ACC112 (cell line): Measurements from ENCODE around the gene ARSD.
"Not testable (repeated sequence)": the region's sequence is repeated elsewhere in the genome, so short reads cannot be mapped to it uniquely, and the experiment has no call there.

ENCODE experiments used
- H2AFZ ChIP-seq: fragments of 200-600 bp; sonication (generic); one replicate; pipeline ENCODE4 v1.6.0; 2017; ENCODE audit warnings: antibody characterized with exemption, low read length; ENCODE audit not compliant: unreplicated experiment
- H3K27ac ChIP-seq: fragments of 200-600 bp; sonication (generic); 2 replicates; pipeline ENCODE4 v1.5.1; 2014; ENCODE audit warnings: low read depth, mild to moderate bottlenecking, antibody characterized with exemption, low read length, moderate library complexity
- H3K27me3 ChIP-seq: fragments of 200-600 bp; sonication (generic); 2 replicates; pipeline ENCODE4 v1.6.1; 2014; ENCODE audit warnings: mild to moderate bottlenecking, antibody characterized with exemption, low read length, moderate library complexity, mixed read lengths; ENCODE audit not compliant: insufficient read depth
- H3K36me3 ChIP-seq: fragments of 200-600 bp; sonication (generic); 2 replicates; pipeline ENCODE4 v1.6.1; 2016; ENCODE audit warnings: mild to moderate bottlenecking, antibody characterized with exemption, low read length, moderate library complexity, mixed read lengths; ENCODE audit not compliant: insufficient read depth
- H3K4me1 ChIP-seq: fragments of 200-600 bp; sonication (generic); one replicate; pipeline ENCODE4 v1.6.1; 2016; ENCODE audit warnings: low read length, mixed read lengths; ENCODE audit not compliant: insufficient read depth, unreplicated experiment, control insufficient read depth
- H3K4me3 ChIP-seq: fragments of 200-600 bp; sonication (generic); 2 replicates; pipeline ENCODE4 v1.5.1; 2014; ENCODE audit warnings: mild to moderate bottlenecking, low read depth, low read length
- H3K79me2 ChIP-seq: fragments of 200-600 bp; sonication (generic); one replicate; pipeline ENCODE4 v1.6.0; 2016; ENCODE audit warnings: low read length; ENCODE audit not compliant: control insufficient read depth, unreplicated experiment, insufficient read depth

ARSD gene

GRCh38 chrX:2928583-2929434 lies at the start of gene ARSD:
TSS of gene ARSD (minus strand) at chrX:2929339. CDS start at chrX:2929275, 64 bp downstream.
- Histone ChIP-seq H3K4me1 (no peaks in the 10 kb centered on the region), H3K79me2 (no peaks in the 10 kb centered on the region), H2AFZ (peak within 1 kb of the TSS; percentile 75), H3K4me3 (peak within 1 kb of the TSS; percentile 95), H3K27me3 (no peaks in the 10 kb centered on the region), H3K36me3 (no peaks in the 10 kb centered on the region), H3K27ac (peak within 1 kb of the TSS; percentile 87)

GRCh38 chrX:2978639-2979038 lies 49.5 kb upstream of the ARSD start:
- not testable (repeated sequence) for H3K4me3 ChIP-seq, H3K27me3 ChIP-seq, H3K36me3 ChIP-seq, H3K4me1 ChIP-seq, H2AFZ ChIP-seq, H3K27ac ChIP-seq, H3K79me2 ChIP-seq

- Histone ChIP-seq H3K27me3 (no peaks in the 10 kb centered on the region; the same call in none of the 2 replicates), H3K79me2 (no peaks in the 10 kb centered on the region), H3K4me3 (no peak overlapping the region), H2AFZ (no peak overlapping the region), H3K36me3 (no peaks in the 10 kb centered on the region), H3K4me1 (no peaks in the 10 kb centered on the region), H3K27ac (no peak overlapping the region)
Measured at GRCh38 chrX:2974961-2975360, 45.8 kb upstream of the ARSD start.

GRCh38 chrX:2972391-2972790 lies 43.3 kb upstream of the ARSD start:
- no peak overlapping the region for H3K27ac ChIP-seq

GRCh38 chrX:2969021-2969420 lies 39.9 kb upstream of the ARSD start:
- no peaks in the 10 kb centered on the region for H3K79me2 ChIP-seq

More at GRCh38 chrX:2972391-2972790, 43.3 kb upstream of the ARSD start:
- Histone ChIP-seq H3K4me3 (no peak overlapping the region), H3K27me3 (no peaks in the 10 kb centered on the region; the same call in none of the 2 replicates), H3K79me2 (no peaks in the 10 kb centered on the region), H3K4me1 (no peaks in the 10 kb centered on the region), H3K36me3 (no peaks in the 10 kb centered on the region), H2AFZ (no peak overlapping the region)

GRCh38 chrX:2967998-2968909 lies 39.1 kb upstream of the ARSD start:
- Histone ChIP-seq H3K79me2 (no peaks in the 10 kb centered on the region), H3K36me3 (no peaks in the 10 kb centered on the region), H3K27ac (no peak overlapping the region), H3K4me1 (peaks cover 17% of the 10 kb centered on the region), H2AFZ (peak overlapping the region; percentile 77), H3K27me3 (no peaks in the 10 kb centered on the region; the same call in 1 of the 2 replicates), H3K4me3 (peak overlapping the region; percentile 83)

More at GRCh38 chrX:2969021-2969420, 39.9 kb upstream of the ARSD start:
- Histone ChIP-seq H3K27ac (no peak overlapping the region), H2AFZ (no peak overlapping the region), H3K27me3 (no peaks in the 10 kb centered on the region; the same call in none of the 2 replicates), H3K4me1 (peaks cover 11% of the 10 kb centered on the region), H3K36me3 (no peaks in the 10 kb centered on the region), H3K4me3 (no peak overlapping the region)

GRCh38 chrX:2967584-2967983 lies 38.4 kb upstream of the ARSD start:
- H3K4me1 ChIP-seq = peaks cover 20% of the 10 kb centered on the region
- no peak overlapping the region for H3K27ac ChIP-seq
- H3K79me2 ChIP-seq = no peaks in the 10 kb centered on the region
- H3K27me3 ChIP-seq = no peaks in the 10 kb centered on the region; the same call in 1 of the 2 replicates
- peak overlapping the region; percentile 77 for H2AFZ ChIP-seq
- peak overlapping the region; percentile 83 for H3K4me3 ChIP-seq
- H3K36me3 ChIP-seq = no peaks in the 10 kb centered on the region

GRCh38 chrX:2967012-2967411 lies 37.9 kb upstream of the ARSD start:
- H3K27ac ChIP-seq = no peak overlapping the region
- H2AFZ ChIP-seq = no peak overlapping the region

GRCh38 chrX:2965965-2966364 lies 36.8 kb upstream of the ARSD start:
- Histone ChIP-seq H3K79me2 (no peaks in the 10 kb centered on the region), H2AFZ (peak overlapping the region; percentile 25), H3K4me1 (peaks cover 20% of the 10 kb centered on the region), H3K36me3 (no peaks in the 10 kb centered on the region), H3K27ac (no peak overlapping the region), H3K27me3 (no peaks in the 10 kb centered on the region; the same call in 1 of the 2 replicates), H3K4me3 (no peak overlapping the region)

More at GRCh38 chrX:2967012-2967411, 37.9 kb upstream of the ARSD start:
- peaks cover 20% of the 10 kb centered on the region for H3K4me1 ChIP-seq
- H3K36me3 ChIP-seq = no peaks in the 10 kb centered on the region
- no peaks in the 10 kb centered on the region; the same call in 1 of the 2 replicates for H3K27me3 ChIP-seq
- peak overlapping the region; percentile 21 for H3K4me3 ChIP-seq
- no peaks in the 10 kb centered on the region for H3K79me2 ChIP-seq

- H2AFZ ChIP-seq = peak overlapping the region; percentile 86
- peak overlapping the region; percentile 96 for H3K27ac ChIP-seq
- peaks cover 20% of the 10 kb centered on the region for H3K4me1 ChIP-seq
- not testable (repeated sequence) for H3K79me2 ChIP-seq, H3K36me3 ChIP-seq, H3K27me3 ChIP-seq
- H3K4me3 ChIP-seq = peak overlapping the region; percentile 60
Measured at GRCh38 chrX:2963992-2964794, 35.1 kb upstream of the ARSD start.
